ENCODE data around the gene GRIN3B. TPM values are rescaled to one million over a fixed set of nuclear protein-coding genes. Genes with fewer than 3 reads are reported as not detected.
A peak's percentile ranks its signal among the peaks of the same experiment; 100 is the strongest.

The GRIN3B gene
- total and polyA plus RNA-seq, 2 donors (not counting 1 experiment from before 2014, with no cell fraction given): 0.10 to 0.42 TPM

GRCh38 chr19:954672-955494 is 45.3 kb upstream of the GRIN3B start:
- no peak overlapping the region for H3K4me3 ChIP-seq (ENCODE audit: control extremely low read depth in 1 of 5, extremely low read depth in 1 of 5, insufficient read depth in 1 of 5, low read depth in 2 of 5, low read length in 4 of 5)
- Mint-ChIP-seq H3K4me1 (peaks cover 32% of the 10 kb centered on the region), H3K9me3 (ENCODE audit: insufficient read depth) (no peaks in the 10 kb centered on the region), H3K27ac (peak overlapping the region; percentile 77), H3K4me3 (peak overlapping the region; percentile 34), H3K27me3 (no peaks in the 10 kb centered on the region)
- DNase-seq: no peak
- H2AFZ ChIP-seq (ENCODE audit: insufficient read depth, low read depth, low read length, poor library complexity, severe bottlenecking): no peak overlapping the region
- POLR2A ChIA-PET: interaction anchor here (0.6 to 0.9 kb wide), 2 partner anchors 11 to 25 kb away, joined by 3 read pairs; no protein-coding TSS in a partner anchor
- CTCF ChIA-PET: interaction anchor here (0.7 to 1.2 kb wide), 2 partner anchors 27 to 29 kb away, joined by 3 read pairs; partner anchors contain the start of gene WDR18
- H3K4me1 ChIP-seq (ENCODE audit: control insufficient read depth in 2 of 2, insufficient read depth in 2 of 2, low read length in 2 of 2): peaks cover 21 to 52% of the 10 kb centered on the region in 2 donors
- no peaks in the 10 kb centered on the region for H3K27me3 ChIP-seq (replicated peaks in 1 of 4; ENCODE audit: control extremely low read depth in 1 of 4, control insufficient read depth in 3 of 4, insufficient read depth in 4 of 4, low read length in 3 of 4)
- intact Hi-C loops (cut with micrococcal nuclease): no loop called here
- WGBS (ENCODE audit: insufficient coverage): 81% methylated on average over 39 of the region's 43 CpGs
- peak overlapping the region in 1 of 2 donors; percentile 15 for H3K27ac ChIP-seq (ENCODE audit: low read length in 2 of 2)
- TF ChIP-seq, protein P1, sequence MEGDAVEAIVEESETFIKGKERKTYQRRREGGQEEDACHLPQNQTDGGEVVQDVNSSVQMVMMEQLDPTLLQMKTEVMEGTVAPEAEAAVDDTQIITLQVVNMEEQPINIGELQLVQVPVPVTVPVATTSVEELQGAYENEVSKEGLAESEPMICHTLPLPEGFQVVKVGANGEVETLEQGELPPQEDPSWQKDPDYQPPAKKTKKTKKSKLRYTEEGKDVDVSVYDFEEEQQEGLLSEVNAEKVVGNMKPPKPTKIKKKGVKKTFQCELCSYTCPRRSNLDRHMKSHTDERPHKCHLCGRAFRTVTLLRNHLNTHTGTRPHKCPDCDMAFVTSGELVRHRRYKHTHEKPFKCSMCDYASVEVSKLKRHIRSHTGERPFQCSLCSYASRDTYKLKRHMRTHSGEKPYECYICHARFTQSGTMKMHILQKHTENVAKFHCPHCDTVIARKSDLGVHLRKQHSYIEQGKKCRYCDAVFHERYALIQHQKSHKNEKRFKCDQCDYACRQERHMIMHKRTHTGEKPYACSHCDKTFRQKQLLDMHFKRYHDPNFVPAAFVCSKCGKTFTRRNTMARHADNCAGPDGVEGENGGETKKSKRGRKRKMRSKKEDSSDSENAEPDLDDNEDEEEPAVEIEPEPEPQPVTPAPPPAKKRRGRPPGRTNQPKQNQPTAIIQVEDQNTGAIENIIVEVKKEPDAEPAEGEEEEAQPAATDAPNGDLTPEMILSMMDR (IDR thresholded peaks at IDR 0.05): no peak
- TF ChIP-seq EZH2 (IDR thresholded peaks at IDR 0.05; ENCODE audit: borderline replicate concordance, insufficient read depth, low read depth, low read length, poor library complexity, severe bottlenecking): no peak
- H4K20me1 ChIP-seq (ENCODE audit: control insufficient read depth, insufficient read depth, low read length, poor library complexity, severe bottlenecking): peaks cover 52% of the 10 kb centered on the region
- H3K9ac ChIP-seq (ENCODE audit: low read length): no peak overlapping the region
- H3K79me2 ChIP-seq (ENCODE audit: control insufficient read depth, insufficient read depth, low read length): peaks cover 62% of the 10 kb centered on the region
- H3K4me2 ChIP-seq (replicated peaks; ENCODE audit: low read depth, low read length, poor library complexity, severe bottlenecking): peak overlapping the region; percentile 77
- H3K36me3 ChIP-seq (replicated peaks in 1 of 2; ENCODE audit: control extremely low read depth in 1 of 2, control insufficient read depth in 1 of 2, extremely low read depth in 1 of 2, insufficient read depth in 2 of 2, low read length in 1 of 2): peaks cover 0 to 7% of the 10 kb centered on the region in 2 experiments
- H3K9me3 ChIP-seq (ENCODE audit: control extremely low read depth in 1 of 3, control insufficient read depth in 2 of 3, insufficient read depth in 1 of 3, low read length in 2 of 3): no peaks in the 10 kb centered on the region
- ATAC-seq (ENCODE audit: low read depth): peak; percentile 36

All from B cell (primary cell).